Stomach (tissue), 4 donors: ENCODE measurements around the gene TTC28.

Experiments used
- POLR2AphosphoS5 ChIP-seq, 3 donors: sonication (generic); formaldehyde crosslinking; IDR thresholded peaks; one replicate each; pipeline ENCODE4 v1.6.1; 2016; ENCODE audit warnings: antibody characterized with exemption in 3 of 3
- TF ChIP-seq, protein P1 (sequence below), 7 experiments: fragments of 450-650 bp in 4 of 7; fragments of 200-600 bp in 3 of 7; sonication (generic) in 3 of 7; IDR thresholded peaks; one replicate each; pipeline ENCODE4 v1.5.1; 2016 to 2019; ENCODE audit warnings: antibody characterized with exemption in 7 of 7, control low read depth in 2 of 7, mild to moderate bottlenecking in 1 of 7

DNA sequence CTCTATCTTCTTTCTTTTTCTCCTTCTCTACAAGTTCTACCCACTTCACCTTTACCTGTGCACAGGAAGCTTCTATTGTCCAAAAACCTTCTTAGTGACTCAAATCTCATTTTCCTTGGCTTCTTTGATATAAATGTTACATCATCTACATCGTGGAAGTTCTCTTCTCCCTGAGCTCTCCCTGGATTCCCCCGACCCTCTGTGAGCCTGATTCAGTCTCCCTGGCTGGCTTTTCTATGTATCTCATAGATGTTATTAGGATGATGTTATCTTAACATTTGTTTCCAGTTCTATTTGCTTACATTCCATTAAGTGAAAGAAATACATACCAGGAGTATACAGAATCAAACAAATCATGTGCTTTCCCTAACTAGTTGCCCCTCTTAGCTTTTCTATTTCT lies 524.8 kb downstream of the TTC28 start:
- TF ChIP-seq, protein P1, sequence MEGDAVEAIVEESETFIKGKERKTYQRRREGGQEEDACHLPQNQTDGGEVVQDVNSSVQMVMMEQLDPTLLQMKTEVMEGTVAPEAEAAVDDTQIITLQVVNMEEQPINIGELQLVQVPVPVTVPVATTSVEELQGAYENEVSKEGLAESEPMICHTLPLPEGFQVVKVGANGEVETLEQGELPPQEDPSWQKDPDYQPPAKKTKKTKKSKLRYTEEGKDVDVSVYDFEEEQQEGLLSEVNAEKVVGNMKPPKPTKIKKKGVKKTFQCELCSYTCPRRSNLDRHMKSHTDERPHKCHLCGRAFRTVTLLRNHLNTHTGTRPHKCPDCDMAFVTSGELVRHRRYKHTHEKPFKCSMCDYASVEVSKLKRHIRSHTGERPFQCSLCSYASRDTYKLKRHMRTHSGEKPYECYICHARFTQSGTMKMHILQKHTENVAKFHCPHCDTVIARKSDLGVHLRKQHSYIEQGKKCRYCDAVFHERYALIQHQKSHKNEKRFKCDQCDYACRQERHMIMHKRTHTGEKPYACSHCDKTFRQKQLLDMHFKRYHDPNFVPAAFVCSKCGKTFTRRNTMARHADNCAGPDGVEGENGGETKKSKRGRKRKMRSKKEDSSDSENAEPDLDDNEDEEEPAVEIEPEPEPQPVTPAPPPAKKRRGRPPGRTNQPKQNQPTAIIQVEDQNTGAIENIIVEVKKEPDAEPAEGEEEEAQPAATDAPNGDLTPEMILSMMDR (IDR thresholded peaks at IDR 0.05): no peak
- TF ChIP-seq POLR2AphosphoS5 (IDR thresholded peaks at IDR 0.05): no peak
